ENCODE data around the gene LRP11. TPM values are rescaled to one million over a fixed set of nuclear protein-coding genes. Genes with fewer than 3 reads are reported as not detected.
"Not testable (repeated sequence)": the region's sequence is repeated elsewhere in the genome, so short reads cannot be mapped to it uniquely, and the experiment has no call there.

LRP11 gene
- total and polyA plus RNA-seq, 3 donors from 2014 or later = 16.8 to 44.7 (median 28.8) TPM

DNA sequence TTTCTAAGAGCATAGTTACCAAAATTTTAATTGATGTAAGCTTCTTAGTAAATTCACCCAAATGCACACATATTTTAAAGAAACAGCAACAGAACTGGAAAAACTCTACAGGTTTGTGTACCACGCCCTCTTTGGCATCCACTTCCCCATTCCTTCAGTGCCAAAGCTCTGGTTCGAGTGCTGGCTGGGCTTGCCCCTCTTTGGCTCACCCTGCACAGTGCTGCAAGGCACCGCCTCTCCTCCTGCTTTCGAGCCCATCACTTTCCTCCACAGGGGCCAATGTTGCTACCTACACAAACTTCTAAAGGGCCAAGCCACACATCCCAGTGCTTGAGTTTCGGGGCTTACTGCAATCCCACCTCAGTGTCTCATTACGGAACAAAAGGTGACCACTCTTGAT, 9.6 kb downstream of the LRP11 start:
- no peaks in the 10 kb centered on the region for H3K4me1 ChIP-seq
- no peak overlapping the region for H3K4me3 ChIP-seq
- WGBS, 2 donors = 79 to 81% methylated on average over 6 of the region's 6 CpGs
- no peaks in the 10 kb centered on the region for H3K36me3 ChIP-seq (ENCODE audit: low read depth, missing control alignments)
- TF ChIP-seq POLR2A (IDR thresholded peaks at IDR 0.05) = no peak
- TF ChIP-seq, protein P1, sequence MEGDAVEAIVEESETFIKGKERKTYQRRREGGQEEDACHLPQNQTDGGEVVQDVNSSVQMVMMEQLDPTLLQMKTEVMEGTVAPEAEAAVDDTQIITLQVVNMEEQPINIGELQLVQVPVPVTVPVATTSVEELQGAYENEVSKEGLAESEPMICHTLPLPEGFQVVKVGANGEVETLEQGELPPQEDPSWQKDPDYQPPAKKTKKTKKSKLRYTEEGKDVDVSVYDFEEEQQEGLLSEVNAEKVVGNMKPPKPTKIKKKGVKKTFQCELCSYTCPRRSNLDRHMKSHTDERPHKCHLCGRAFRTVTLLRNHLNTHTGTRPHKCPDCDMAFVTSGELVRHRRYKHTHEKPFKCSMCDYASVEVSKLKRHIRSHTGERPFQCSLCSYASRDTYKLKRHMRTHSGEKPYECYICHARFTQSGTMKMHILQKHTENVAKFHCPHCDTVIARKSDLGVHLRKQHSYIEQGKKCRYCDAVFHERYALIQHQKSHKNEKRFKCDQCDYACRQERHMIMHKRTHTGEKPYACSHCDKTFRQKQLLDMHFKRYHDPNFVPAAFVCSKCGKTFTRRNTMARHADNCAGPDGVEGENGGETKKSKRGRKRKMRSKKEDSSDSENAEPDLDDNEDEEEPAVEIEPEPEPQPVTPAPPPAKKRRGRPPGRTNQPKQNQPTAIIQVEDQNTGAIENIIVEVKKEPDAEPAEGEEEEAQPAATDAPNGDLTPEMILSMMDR (IDR thresholded peaks at IDR 0.05) = no peak
- no peaks in the 10 kb centered on the region for H3K9me3 ChIP-seq
- no peak overlapping the region for H3K27ac ChIP-seq
- no peak for DNase-seq
- no peaks in the 10 kb centered on the region for H3K27me3 ChIP-seq
- intact Hi-C loops (cut with DNase I; ENCODE audit: low total_unique reads) = no loop called here

DNA sequence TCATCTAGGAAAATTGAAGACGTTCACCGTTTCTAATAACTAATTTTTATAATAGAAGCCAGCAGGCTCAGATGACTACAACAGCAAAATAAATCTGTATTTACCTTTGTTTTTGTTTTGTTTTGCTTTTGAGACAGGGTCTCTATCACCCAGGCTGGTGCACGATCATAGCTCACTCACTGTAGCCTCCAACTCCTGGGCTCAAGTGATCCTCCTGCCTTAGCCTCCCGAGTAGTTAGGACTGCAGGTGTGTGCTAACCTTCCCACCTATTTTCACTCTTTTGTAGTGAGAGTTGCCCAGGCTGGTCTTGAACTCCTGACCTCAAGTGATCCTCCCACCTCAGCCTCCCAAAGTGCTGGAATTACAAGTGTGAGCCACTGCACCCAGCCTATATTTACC, 10.1 kb downstream of the LRP11 start:
- H3K9me3 ChIP-seq; DNase-seq; intact Hi-C loops (cut with DNase I; ENCODE audit: low total_unique reads); H3K27ac ChIP-seq; H3K36me3 ChIP-seq (ENCODE audit: low read depth, missing control alignments); H3K4me3 ChIP-seq; H3K4me1 ChIP-seq; H3K27me3 ChIP-seq: not testable (repeated sequence)
- WGBS, 2 donors = 89 to 92% methylated on average over 4 of the region's 4 CpGs

DNA sequence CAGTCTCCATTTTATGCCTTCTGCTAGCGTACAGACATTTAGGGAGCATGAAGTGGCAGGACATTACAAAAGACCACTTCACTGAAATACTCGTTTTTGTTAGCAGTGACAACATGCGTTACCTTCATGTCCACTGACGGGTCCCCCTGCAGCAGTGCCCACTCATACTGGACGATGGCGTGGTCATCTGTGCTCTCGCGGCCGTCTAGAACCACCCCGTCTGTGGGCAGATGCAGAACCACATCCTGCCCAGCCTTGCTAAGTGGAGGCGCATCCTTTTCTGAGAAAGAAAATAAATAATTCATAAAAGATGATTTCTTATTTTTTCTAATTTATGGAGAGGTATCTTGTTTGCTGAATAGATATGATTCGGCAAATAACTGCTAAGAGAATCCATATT, 11.3 kb downstream of the LRP11 start:
- H3K9me3 ChIP-seq = no peaks in the 10 kb centered on the region
- WGBS, 2 donors = 96 to 97% methylated on average over 12 of the region's 12 CpGs
- TF ChIP-seq POLR2A (IDR thresholded peaks at IDR 0.05) = no peak
- TF ChIP-seq, protein P1 (IDR thresholded peaks at IDR 0.05) = no peak
- intact Hi-C loops (cut with DNase I; ENCODE audit: low total_unique reads) = no loop called here
- no peaks in the 10 kb centered on the region for H3K27me3 ChIP-seq
- H3K4me1 ChIP-seq = no peaks in the 10 kb centered on the region
- H3K36me3 ChIP-seq (ENCODE audit: low read depth, missing control alignments) = no peaks in the 10 kb centered on the region
- DNase-seq = no peak
- H3K4me3 ChIP-seq = no peak overlapping the region
- H3K27ac ChIP-seq = no peak overlapping the region

DNA sequence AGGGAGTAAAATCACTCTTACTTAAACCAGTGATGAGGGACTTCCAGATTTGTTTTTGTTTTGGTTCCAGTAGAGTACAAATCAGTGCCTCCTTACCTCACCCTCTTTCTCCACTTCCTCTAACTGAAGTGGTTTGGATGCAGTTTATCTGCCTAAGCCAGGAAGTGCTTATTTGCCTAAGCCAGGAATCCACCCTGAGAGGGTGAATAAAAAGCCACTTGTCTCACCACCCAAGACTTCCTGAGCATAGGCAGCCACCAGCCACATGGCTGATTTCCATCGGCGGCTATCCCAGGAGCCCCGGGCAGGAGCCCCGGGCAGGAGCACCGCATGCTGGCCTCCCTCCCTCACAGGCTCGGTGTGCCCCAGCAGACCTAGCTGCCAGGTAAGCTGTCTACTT, 12.0 kb downstream of the LRP11 start:
- Histone ChIP-seq H3K27me3 (no peaks in the 10 kb centered on the region), H3K4me1 (no peaks in the 10 kb centered on the region), H3K27ac (no peak overlapping the region), H3K4me3 (no peak overlapping the region), H3K36me3 (ENCODE audit: low read depth, missing control alignments) (no peaks in the 10 kb centered on the region), H3K9me3 (no peaks in the 10 kb centered on the region)
- intact Hi-C loops (cut with DNase I; ENCODE audit: low total_unique reads) = no loop called here
- TF ChIP-seq, protein P1 (IDR thresholded peaks at IDR 0.05) = no peak
- TF ChIP-seq POLR2A (IDR thresholded peaks at IDR 0.05) = no peak
- 88 to 92% methylated on average over 5 to 6 of the region's 6 CpGs for WGBS, 2 donors
- DNase-seq = no peak

DNA sequence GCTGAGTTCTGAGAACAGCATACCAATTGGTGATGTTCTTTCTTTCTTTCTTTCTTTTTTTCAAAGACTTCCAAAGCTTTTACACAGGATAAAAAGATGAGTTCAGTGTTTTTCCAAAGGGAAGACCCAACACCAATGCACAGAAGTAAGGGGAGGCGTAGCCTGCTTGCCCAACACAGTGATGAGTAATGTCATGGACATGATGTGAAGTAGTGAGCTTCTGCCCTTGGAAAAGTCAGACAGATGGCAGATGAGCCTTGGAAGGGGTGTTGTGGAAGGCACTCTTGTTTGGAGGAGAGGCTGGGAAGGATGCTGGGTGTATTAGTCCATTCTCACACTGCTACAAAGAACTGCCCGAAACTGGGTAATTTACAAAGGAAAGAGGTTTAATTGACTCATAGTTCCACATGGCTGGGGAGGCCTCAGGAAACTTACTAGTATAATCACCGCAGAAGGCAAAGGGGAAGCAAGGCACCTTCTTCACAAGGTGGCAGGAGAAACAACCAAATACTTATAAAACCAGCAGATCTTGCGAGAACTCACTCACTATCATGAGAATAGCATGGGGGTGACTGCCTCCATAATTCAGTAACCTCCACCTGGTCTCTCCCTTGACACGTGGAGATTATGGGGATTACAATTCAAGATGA, 12.6 kb downstream of the LRP11 start:
- no peak for DNase-seq
- Histone ChIP-seq H3K4me1 (no peaks in the 10 kb centered on the region), H3K36me3 (ENCODE audit: low read depth, missing control alignments) (no peaks in the 10 kb centered on the region), H3K27me3 (no peaks in the 10 kb centered on the region), H3K4me3 (no peak overlapping the region), H3K27ac (no peak overlapping the region), H3K9me3 (no peaks in the 10 kb centered on the region)
- WGBS, 2 donors = 93 to 94% methylated on average over 5 of the region's 5 CpGs
- TF ChIP-seq POLR2A (IDR thresholded peaks at IDR 0.05) = no peak
- TF ChIP-seq, protein P1 (IDR thresholded peaks at IDR 0.05) = no peak
- intact Hi-C loops (cut with DNase I; ENCODE audit: low total_unique reads) = no loop called here

DNA sequence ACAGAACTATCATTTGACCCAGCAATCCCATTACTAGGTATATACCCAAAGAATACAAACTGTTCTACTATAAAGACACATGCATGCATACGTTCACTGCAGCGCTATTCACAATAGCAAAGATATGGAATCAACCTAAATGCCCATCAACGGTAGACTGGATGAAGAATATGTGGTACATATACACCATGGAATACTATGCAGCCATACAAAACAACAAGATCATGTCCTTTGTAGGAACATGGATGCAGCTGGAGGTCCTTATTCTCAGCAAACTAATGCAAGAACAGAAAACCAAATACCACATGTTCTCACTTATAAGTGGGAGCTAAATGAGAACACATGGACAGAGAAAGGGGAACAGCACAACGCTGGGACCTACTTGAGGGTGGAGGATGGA, 15.8 kb downstream of the LRP11 start:
- 84 to 91% methylated on average over 4 of the region's 4 CpGs for WGBS, 2 donors
- H3K36me3 ChIP-seq (ENCODE audit: low read depth, missing control alignments); H3K4me1 ChIP-seq; H3K4me3 ChIP-seq; DNase-seq; H3K27me3 ChIP-seq; H3K9me3 ChIP-seq; intact Hi-C loops (cut with DNase I; ENCODE audit: low total_unique reads); H3K27ac ChIP-seq: not testable (repeated sequence)
